ENCODE results near the gene BNC1.
"Not testable (repeated sequence)": the region's sequence is repeated elsewhere in the genome, so short reads cannot be mapped to it uniquely, and the experiment has no call there.

The BNC1 gene

GRCh38 chr15:83248151-83249029 is 36.1 kb downstream of the BNC1 start:
- DNase-seq (ENCODE audit: low read depth in 2 of 2) = peak; percentile 38 to 39

DNA sequence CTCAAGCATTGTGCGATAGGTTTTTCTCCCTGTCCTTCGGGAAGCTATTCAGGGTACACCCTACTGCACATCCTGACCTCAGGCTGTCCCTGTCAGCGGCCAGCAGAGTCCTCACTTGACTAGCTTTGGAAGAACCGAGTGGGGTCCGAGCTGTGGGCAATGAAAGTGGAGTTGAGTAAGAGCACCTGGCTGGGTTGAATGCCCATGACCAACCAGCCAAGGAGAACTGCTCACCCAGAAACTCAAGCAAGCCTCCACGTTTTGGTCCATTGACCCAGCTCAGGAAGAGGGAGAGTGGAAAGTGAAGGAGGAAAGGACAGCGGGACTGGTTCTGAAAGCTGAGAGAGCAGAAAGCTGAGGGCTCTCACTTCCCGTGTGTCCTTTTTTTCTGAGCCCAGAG is 40.8 kb downstream of the BNC1 start:
- DNase-seq (ENCODE audit: low read depth in 2 of 2) = no peak

GRCh38 chr15:83230242-83230641 is 54.2 kb downstream of the BNC1 start:
- no peak for DNase-seq (ENCODE audit: low read depth in 2 of 2)

- no peak for DNase-seq (ENCODE audit: low read depth in 2 of 2)
These were observed 59.0 kb downstream of the BNC1 start for GRCh38 chr15:83225449-83225848.

- DNase-seq (ENCODE audit: low read depth in 2 of 2) = not testable (repeated sequence)
These were observed 62.7 kb downstream of the BNC1 start for GRCh38 chr15:83221781-83222180.

GRCh38 chr15:83219026-83219425 is 65.4 kb downstream of the BNC1 start:
- no peak for DNase-seq (ENCODE audit: low read depth in 2 of 2)

DNA sequence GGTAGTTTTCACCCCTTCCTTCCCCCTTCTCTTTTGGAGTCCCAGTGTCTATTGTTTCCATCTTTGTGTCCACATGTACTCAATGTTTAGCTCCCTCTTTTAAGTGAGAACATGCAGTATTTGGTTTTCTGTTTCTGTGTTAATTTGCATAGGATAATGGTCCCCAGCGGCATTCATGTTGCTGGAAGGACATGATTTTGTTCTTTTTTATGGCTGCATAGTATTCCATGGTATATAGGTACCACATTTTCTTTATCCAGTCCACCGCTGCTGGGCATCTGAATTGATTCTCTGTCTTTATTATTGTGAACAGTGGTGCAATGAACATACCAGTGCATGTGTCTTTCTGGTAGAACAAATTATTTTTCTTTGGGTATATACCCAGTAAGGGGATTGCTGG is 69.2 kb downstream of the BNC1 start:
- DNase-seq (ENCODE audit: low read depth in 2 of 2) = no peak

- peak; percentile 84 to 85 for DNase-seq (ENCODE audit: low read depth in 2 of 2)
These were observed 73.8 kb downstream of the BNC1 start for GRCh38 chr15:83210619-83211018.

DNA sequence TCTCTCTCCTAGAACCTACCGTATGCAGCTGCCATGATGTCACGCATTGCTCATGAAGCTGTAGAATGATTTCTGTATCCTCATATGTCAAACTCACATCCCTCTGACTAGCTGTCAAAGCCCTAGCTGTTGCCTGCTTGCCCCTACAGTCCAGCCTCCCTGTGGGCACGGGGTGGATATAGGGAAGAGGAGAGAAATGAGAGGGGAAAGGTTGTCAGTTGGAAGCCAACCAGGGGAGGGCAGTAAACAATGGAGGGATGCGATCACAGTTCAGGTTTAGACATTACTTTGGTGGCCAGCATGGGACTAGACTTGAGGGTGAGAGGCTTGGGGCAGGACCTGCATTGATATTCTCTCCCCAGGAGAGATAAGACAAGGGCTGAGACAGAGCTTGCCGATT is 75.1 kb downstream of the BNC1 start:
- no peak for DNase-seq (ENCODE audit: low read depth in 2 of 2)

- DNase-seq (ENCODE audit: low read depth in 2 of 2) = no peak
These were observed 76.2 kb downstream of the BNC1 start for GRCh38 chr15:83208367-83208661.

- DNase-seq (ENCODE audit: low read depth in 2 of 2) = no peak
These were observed 76.7 kb downstream of the BNC1 start, which contains the start of gene HDGFL3 for GRCh38 chr15:83207660-83208366. HDGFL3 (minus strand) TSS chr15:83207823; CDS start chr15:83207414, 409 bp downstream.

DNA sequence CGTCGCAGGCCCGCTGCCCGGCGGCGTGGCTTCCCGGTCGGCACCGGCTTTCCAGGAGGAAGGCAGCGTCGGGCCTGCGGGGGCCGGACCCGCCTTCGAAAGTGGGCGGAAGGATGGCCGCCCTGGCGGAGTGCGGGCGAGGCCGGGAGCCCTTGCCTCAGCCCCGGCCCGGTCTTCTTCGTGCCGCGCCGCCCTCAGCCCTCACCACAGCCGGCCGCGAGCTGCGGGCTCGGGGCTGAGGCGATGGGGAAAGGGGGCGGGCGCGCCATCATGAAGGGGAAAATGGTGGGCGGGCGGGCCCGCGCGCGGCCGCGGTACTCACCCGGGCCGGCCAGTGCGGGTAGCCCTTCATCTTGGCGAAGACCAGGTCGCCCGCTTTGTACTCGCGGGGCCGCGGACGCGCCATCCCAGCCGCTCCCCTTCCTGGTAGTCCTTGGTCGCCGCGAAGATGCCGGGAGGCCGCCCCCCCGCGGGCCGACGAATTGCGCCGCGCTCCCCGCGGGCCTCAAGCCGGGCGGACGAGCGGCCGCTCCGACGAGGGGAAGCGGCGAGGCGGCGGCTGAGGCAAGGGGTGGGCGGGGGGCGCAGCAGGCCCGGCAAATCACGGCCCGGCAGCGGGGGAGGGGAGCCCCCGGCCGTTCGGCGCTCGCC is 77.3 kb downstream of the BNC1 start:
- no peak for DNase-seq (ENCODE audit: low read depth in 2 of 2)

DNA sequence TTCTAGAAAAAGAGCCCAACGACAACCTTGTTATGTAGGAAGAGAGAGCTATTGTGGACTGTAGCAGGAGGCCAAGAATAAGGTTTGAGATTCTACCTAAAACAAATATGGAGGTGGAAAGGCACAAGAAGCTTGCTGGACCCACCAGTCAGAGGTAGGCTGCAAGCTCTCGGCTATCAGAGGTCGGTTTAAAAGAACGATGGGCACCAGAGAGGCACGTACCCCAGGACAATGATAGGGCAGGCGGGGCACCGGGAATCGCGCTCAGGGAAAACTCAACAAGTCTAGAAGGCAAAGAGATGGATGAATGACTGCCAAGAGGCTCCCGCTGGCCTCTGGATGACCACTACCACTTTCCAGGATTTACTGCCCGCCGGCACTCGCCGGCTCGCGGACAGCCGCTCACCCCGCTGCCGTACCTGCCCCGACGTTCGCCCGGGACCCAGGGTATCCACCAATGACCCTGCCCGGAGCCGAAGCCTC is 77.9 kb downstream of the BNC1 start:
- DNase-seq (ENCODE audit: low read depth in 2 of 2) = no peak

All from fibroblast of skin of left biceps (primary cell).